ENCODE measurements around the gene MROH2A.

MROH2A gene

GRCh38 chr2:233838726-233839446, 60.8 kb downstream of the MROH2A start:
- DNase-seq (ENCODE audit: low read depth) = no peak
- no peak for TF ChIP-seq CTCF (conservative IDR thresholded peaks at IDR 0.05; ENCODE audit: low read length)
- no peak overlapping the region for H3K4me3 ChIP-seq (ENCODE audit: low read length)

- H3K4me3 ChIP-seq (ENCODE audit: low read length) = no peak overlapping the region
- no peak for TF ChIP-seq CTCF (conservative IDR thresholded peaks at IDR 0.05; ENCODE audit: low read length)
- no peak for DNase-seq (ENCODE audit: low read depth)
These were observed 61.3 kb downstream of the MROH2A start for GRCh38 chr2:233839447-233839820.

- no peak for TF ChIP-seq CTCF (conservative IDR thresholded peaks at IDR 0.05; ENCODE audit: low read length)
- no peak for DNase-seq (ENCODE audit: low read depth)
- no peak overlapping the region for H3K4me3 ChIP-seq (ENCODE audit: low read length)
These were observed 62.4 kb downstream of the MROH2A start for GRCh38 chr2:233840520-233840919.

GRCh38 chr2:233841183-233841582, 63.1 kb downstream of the MROH2A start:
- TF ChIP-seq CTCF (conservative IDR thresholded peaks at IDR 0.05; ENCODE audit: low read length) = no peak
- no peak overlapping the region for H3K4me3 ChIP-seq (ENCODE audit: low read length)
- DNase-seq (ENCODE audit: low read depth) = no peak

- no peak for DNase-seq (ENCODE audit: low read depth)
- no peak for TF ChIP-seq CTCF (conservative IDR thresholded peaks at IDR 0.05; ENCODE audit: low read length)
- no peak overlapping the region for H3K4me3 ChIP-seq (ENCODE audit: low read length)
These were observed 66.1 kb downstream of the MROH2A start for GRCh38 chr2:233844064-233844807.

GRCh38 chr2:233844836-233845235, 66.7 kb downstream of the MROH2A start:
- no peak overlapping the region for H3K4me3 ChIP-seq (ENCODE audit: low read length)
- DNase-seq (ENCODE audit: low read depth) = no peak
- TF ChIP-seq CTCF (conservative IDR thresholded peaks at IDR 0.05; ENCODE audit: low read length) = no peak

Data from AG10803 (cell line).